ENCODE data around the gene PTPRN. TPM values are rescaled to one million over a fixed set of nuclear protein-coding genes. Genes with fewer than 3 reads are reported as not detected.

PTPRN gene
- total RNA-seq, 4 donors from 2014 or later: not detected

- Histone ChIP-seq H3K4me1 (no peaks in the 10 kb centered on the region), H3K27me3 (peaks cover 47% of the 10 kb centered on the region), H3K36me3 (no peaks in the 10 kb centered on the region), H3K4me3 (no peak overlapping the region), H3K9me3 (no peaks in the 10 kb centered on the region), H3K27ac (no peak overlapping the region)
- DNase-seq (ENCODE audit: low spot score in 2 of 2): peak; percentile 67 to 80
- 5% methylated on average over 5 of the region's 5 CpGs for WGBS
- TF ChIP-seq CTCF (IDR thresholded peaks at IDR 0.05): peak; percentile 27 to 54
- no peak for TF ChIP-seq EP300 (IDR thresholded peaks at IDR 0.05)
Observed at GRCh38 chr2:219352448-219353023, 43.3 kb upstream of the PTPRN start.

- TF ChIP-seq EP300 (IDR thresholded peaks at IDR 0.05) (no peak), POLR2A (IDR thresholded peaks at IDR 0.05) (no peak)
- 41% methylated on average over 3 of the region's 4 CpGs for WGBS
- no peaks in the 10 kb centered on the region for H3K4me1 ChIP-seq
- no peak overlapping the region for H3K27ac ChIP-seq
- no peak overlapping the region for H3K4me3 ChIP-seq
- H3K9me3 ChIP-seq: no peaks in the 10 kb centered on the region
- peak in 1 of 2 donors; percentile 50 for DNase-seq (ENCODE audit: low spot score in 2 of 2)
- peaks cover 29% of the 10 kb centered on the region for H3K27me3 ChIP-seq
- H3K36me3 ChIP-seq: no peaks in the 10 kb centered on the region
Observed at GRCh38 chr2:219350710-219351221, 41.6 kb upstream of the PTPRN start.

GRCh38 chr2:219350215-219350614 lies 41.0 kb upstream of the PTPRN start:
- H3K27ac ChIP-seq: no peak overlapping the region
- H3K27me3 ChIP-seq: peaks cover 23% of the 10 kb centered on the region
- no peaks in the 10 kb centered on the region for H3K9me3 ChIP-seq
- no peak overlapping the region for H3K4me3 ChIP-seq
- H3K4me1 ChIP-seq: no peaks in the 10 kb centered on the region
- WGBS: 81% methylated on average over 2 of the region's 3 CpGs
- TF ChIP-seq POLR2A (IDR thresholded peaks at IDR 0.05) (no peak), CTCF (IDR thresholded peaks at IDR 0.05) (no peak), EP300 (IDR thresholded peaks at IDR 0.05) (no peak), POLR2AphosphoS5 (IDR thresholded peaks at IDR 0.05) (no peak)
- DNase-seq (ENCODE audit: low spot score in 2 of 2): peak in 1 of 2 donors; percentile 53
- no peaks in the 10 kb centered on the region for H3K36me3 ChIP-seq

GRCh38 chr2:219344751-219345430 lies 35.7 kb upstream of the PTPRN start:
- Histone ChIP-seq H3K27me3 (peaks cover 2% of the 10 kb centered on the region), H3K4me3 (no peak overlapping the region), H3K27ac (no peak overlapping the region), H3K36me3 (no peaks in the 10 kb centered on the region), H3K4me1 (no peaks in the 10 kb centered on the region), H3K9me3 (no peaks in the 10 kb centered on the region)
- DNase-seq (ENCODE audit: low spot score in 2 of 2): no peak
- TF ChIP-seq POLR2A (IDR thresholded peaks at IDR 0.05): no peak
- TF ChIP-seq CTCF (IDR thresholded peaks at IDR 0.05): no peak
- no peak for TF ChIP-seq EP300 (IDR thresholded peaks at IDR 0.05)
- no peak for TF ChIP-seq POLR2AphosphoS5 (IDR thresholded peaks at IDR 0.05)
- WGBS: 55% methylated on average over 6 of the region's 6 CpGs

- H3K9me3 ChIP-seq: no peaks in the 10 kb centered on the region
- no peak overlapping the region for H3K27ac ChIP-seq
- no peaks in the 10 kb centered on the region for H3K36me3 ChIP-seq
- no peak overlapping the region for H3K4me3 ChIP-seq
- DNase-seq (ENCODE audit: low spot score in 2 of 2): no peak
- no peak for TF ChIP-seq CTCF (IDR thresholded peaks at IDR 0.05)
- TF ChIP-seq POLR2A (IDR thresholded peaks at IDR 0.05): no peak
- TF ChIP-seq POLR2AphosphoS5 (IDR thresholded peaks at IDR 0.05): no peak
- no peak for TF ChIP-seq EP300 (IDR thresholded peaks at IDR 0.05)
- H3K4me1 ChIP-seq: no peaks in the 10 kb centered on the region
- 53% methylated on average over 5 of the region's 5 CpGs for WGBS
- peaks cover 57% of the 10 kb centered on the region for H3K27me3 ChIP-seq
Observed at GRCh38 chr2:219335373-219335786, 26.2 kb upstream of the PTPRN start.

Measured in suprapubic skin (tissue), 4 donors.